HG03280 (cell line): ENCODE results near the gene IFT25.

Source experiments
- ATAC-seq: cut with Tn5 transposase; IDR thresholded peaks from one replicate; pipeline ENCODE4 v1.9.1; 2021; ENCODE audit warnings: mild to moderate bottlenecking, moderate library complexity; ENCODE audit not compliant: unreplicated experiment

The IFT25 gene

DNA sequence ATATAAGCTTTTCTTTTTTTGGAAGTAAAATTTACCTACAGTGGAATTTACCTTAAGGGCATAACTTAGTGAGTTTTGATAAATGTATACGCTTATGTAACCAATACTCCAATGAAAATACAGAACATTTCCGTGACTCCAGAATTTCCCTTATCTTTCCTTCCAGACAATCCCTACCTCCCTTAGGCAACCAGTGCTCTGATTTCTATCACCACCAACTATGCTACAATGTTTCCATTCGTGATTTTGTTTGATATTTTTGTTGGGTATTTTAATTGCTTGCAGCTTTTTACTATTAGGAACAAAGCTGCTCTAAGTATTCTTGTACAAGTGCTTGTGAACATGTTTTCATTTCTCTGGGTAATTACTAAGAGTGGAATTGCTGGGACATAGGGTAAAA, 14.6 kb downstream of the IFT25 start:
- no peak for ATAC-seq

DNA sequence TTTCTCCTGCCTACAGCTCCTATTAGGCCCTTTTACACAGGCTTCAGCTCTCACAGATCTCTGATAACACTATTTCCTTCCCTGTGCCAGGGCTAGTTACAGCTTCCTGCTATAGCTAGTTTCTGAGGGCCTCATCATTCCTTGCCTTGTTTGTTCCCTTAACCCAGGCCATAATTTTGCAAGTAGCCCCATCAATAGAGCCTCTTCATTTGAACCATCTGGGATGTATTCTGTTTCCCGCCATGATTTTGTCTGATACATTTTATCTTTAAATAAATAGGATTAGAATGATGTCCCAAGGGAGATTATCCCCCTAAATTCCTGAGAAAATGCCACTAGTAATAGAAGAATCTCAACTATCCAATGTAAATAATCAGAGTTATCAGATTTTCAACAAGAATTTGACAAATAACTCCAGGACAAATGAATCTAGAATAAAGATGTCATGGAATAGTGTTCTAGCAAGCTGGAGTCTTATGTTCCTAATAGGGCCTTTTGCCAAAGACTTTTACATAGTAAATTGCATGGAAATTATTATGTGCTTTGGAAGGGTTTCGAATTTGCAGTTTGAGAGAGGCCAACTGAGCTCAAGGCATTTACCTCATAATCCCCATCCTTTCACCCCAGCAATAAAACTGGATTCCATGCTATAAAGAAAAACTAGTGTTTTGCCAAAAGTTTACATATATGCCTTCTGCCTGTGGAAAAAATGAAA, 16.1 kb downstream of the IFT25 start:
- no peak for ATAC-seq

- no peak for ATAC-seq
These were observed 18.1 kb downstream of the IFT25 start for GRCh38 chr1:53927376-53927881.

DNA sequence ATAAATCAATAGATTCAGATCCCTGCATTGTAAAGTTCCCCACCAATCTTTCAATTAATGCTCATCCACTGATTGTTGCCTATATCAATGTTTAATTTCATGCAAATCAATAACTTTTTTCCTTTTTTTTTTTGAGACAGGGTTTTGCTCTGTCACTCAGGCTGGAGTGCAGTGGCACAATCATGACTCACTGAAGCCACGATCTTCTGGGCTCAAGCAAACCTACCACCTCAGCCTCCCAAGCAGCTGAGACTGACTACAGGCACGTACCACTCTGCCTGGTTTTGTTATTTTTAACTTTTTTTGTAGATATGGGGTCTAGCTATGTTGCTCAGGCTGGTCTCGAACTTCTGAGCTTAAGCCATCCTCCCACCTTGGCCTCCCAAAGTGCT, 25.8 kb downstream of the IFT25 start:
- ATAC-seq = no peak

DNA sequence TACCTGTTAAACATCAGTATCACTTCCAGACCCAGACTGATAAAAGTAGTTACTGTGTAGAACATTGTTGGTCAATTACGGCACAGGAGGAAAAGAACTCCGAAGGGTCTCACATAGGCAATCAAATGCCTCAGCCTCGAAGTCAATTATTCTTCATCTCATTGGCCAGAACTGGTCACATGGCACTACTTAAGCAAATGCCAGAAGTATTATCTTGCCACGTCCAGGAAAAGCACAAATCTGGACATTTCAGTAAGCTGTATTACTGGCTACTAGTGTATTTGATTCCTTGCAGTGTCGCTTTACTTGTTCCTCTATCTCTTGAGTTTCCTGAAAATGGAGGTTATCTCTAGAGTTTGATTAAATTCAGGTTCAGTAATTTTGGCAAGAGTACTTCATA, 27.2 kb downstream of the IFT25 start:
- no peak for ATAC-seq

GRCh38 chr1:53913352-53914033, 32.0 kb downstream of the IFT25 start:
- ATAC-seq = no peak

- no peak for ATAC-seq
These were observed 34.1 kb downstream of the IFT25 start for GRCh38 chr1:53911442-53911841.

- no peak for ATAC-seq
These were observed 35.6 kb downstream of the IFT25 start for GRCh38 chr1:53909946-53910345.

GRCh38 chr1:53906121-53906520, 39.4 kb downstream of the IFT25 start:
- ATAC-seq = no peak

GRCh38 chr1:53905509-53905908, 40.0 kb downstream of the IFT25 start:
- no peak for ATAC-seq

DNA sequence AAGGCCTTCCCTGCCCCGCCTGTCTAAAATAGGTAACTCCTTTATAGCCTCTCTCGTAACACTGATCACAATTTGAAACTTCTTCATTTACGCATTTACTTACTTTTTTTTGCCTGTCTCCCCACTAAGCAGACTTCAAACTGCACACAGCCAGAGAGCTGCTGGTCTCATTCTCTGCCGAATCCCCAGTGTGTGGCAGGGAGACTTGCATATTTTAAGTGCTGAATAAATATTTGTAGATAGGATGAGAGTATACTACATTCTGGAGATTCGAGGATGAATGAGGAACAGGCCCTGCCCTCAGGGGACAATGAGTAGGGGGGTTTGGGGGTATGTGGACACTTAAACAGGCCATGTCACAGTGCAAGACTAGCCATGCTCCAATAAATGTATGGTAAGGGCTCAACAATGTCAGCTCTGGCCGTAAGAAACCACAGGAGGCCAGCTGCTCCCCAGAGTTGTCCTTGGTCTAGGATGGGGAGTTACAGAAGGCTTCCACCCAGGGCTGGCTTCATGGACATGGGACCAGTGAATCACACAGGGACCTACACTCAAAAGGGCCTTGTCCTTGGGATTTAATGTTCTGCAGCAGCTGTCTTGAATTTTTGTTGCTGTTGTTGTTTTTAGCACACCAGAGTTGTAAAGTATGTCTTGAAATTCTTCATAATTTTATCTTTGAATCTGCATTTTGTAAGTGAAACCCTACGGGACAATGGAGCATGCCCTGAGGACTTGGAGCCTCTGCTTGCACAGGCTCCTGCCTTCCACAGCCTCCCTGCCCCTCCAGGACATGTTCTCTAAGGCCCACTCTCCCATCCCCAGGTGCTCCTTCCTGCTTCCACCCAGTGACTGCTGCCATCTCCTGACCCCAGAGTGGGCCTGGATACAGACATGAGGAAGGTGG, 43.0 kb downstream of the IFT25 start:
- no peak for ATAC-seq

GRCh38 chr1:53899708-53900107, 45.8 kb downstream of the IFT25 start:
- ATAC-seq = no peak

DNA sequence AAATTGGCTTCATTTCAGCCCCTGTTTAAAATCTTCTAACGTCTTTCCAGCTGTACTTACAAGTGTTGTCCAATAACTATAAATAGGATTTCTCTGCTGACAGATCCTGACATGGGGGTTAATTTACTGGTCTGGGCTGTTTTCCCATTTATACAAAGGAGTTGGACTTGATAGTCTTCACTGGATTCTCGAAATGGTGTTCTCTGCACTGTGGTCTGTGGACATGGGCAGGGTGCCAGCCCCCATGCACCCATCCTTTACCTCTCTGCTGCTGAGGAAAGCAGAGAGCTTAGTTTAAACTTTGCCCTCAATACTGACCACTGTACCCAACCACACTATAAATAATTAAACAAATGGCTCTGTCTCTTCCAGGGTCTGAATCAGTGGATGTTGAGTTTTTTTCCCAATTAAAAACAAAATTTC, 46.3 kb downstream of the IFT25 start:
- ATAC-seq = no peak

DNA sequence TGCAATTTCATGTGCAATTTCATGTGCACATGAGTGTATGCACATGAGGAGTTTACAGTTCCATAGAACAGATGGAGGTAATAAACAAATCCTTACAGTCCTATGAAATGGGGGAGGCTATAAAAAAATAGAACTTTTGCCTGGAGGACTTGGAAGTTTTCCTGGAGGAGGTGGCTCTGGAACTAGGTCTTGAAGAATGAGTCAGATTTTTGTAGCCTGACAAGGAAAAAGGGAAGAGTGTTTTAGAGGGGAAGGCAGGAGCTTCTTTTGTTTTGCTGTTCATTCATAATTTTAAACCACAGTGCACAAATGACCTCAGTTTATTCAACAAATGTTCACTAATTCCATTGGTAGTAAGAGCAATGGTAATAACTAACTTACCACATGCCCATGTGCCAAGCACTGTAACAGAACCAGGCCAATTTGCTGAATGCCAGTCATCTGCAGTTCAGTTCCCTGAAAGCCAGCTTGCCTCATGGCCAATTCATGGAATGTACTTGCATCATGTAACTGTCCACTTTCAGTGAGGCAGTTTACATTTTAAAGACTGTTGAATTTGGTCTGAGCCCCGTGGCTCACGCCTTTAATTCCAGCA, 48.8 kb downstream of the IFT25 start:
- ATAC-seq = no peak

GRCh38 chr1:53895421-53895820, 50.1 kb downstream of the IFT25 start:
- no peak for ATAC-seq

GRCh38 chr1:53894644-53895043, 50.9 kb downstream of the IFT25 start:
- no peak for ATAC-seq

DNA sequence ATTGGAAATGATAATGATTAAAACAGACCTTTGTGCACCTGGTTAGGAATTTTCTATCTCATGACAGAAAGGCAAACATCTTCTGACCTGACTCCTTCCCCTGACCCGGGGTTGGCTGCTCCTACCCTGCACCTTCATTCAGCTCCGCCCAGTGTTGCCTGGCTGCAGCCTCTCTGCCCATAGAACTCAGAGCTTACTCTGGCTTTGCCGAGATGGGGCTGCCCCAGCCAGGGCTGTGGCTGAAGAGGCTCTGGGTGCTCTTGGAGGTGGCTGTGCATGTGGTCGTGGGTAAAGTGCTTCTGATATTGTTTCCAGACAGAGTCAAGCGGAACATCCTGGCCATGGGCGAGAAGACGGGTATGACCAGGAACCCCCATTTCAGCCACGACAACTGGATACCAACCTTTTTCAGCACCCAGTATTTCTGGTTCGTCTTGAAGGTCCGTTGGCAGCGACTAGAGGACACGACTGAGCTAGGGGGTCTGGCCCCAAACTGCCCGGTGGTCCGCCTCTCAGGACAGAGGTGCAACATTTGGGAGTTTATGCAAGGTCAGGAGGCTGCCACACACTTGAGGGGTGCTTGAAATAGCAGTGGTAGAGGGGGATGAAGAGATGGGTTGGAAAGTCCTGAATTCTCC, 51.4 kb downstream of the IFT25 start, which contains the start of gene DIO1:
Gene DIO1, plus strand, starts transcription at position 189 of the 638 bp plus-strand sequence. Its CDS starts 24 bp downstream, at position 213.
- ATAC-seq = no peak

GRCh38 chr1:53892911-53893310, 52.6 kb downstream of the IFT25 start:
- no peak for ATAC-seq

- no peak for ATAC-seq
These were observed 53.8 kb downstream of the IFT25 start for GRCh38 chr1:53891678-53892077.

DNA sequence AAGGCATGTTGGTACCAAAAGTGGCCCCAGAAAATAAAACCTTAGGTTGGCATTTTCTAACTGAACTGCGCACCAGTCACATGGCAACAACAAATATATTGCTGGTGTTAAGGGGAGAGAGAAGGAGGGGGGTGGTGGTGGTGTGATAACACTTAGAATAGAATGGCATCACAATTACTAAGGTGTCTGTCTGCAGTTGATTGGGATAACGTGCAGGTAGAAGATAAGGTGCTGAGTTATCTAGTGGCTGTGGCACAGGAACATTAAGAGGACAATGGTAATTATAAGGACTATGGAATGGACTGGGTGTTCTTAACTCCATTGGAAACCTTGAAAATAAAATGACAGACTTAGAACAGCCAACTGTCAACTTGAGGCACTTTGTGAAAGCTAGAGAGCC, 54.5 kb downstream of the IFT25 start:
- no peak for ATAC-seq
